Endothelial cell of umbilical vein (primary cell): ENCODE results near the gene SLC12A9. TPM values are rescaled to one million over a fixed set of nuclear protein-coding genes. Genes with fewer than 3 reads are reported as not detected.

Experiments used
- BruUV-seq: library from RNA; stranded (reverse); fragments of 400-500 nt; replicated peaks from 2 replicates; lab custom pipeline; 2021; lab: Mats Ljungman, UMichigan
- CTCF ChIA-PET: fragments of 300-600, 350-600 bp; sonication (Branson Sonifier 250); formaldehyde crosslinking; loops from one replicate; lab custom pipeline; 2021; ENCODE audit warnings: antibody characterized with exemption, inconsistent platforms; lab: Charles Lee
- POLR2A ChIA-PET: fragments of 300-600, 350-600 bp; sonication (Branson Sonifier 250); formaldehyde crosslinking; loops from one replicate; lab custom pipeline; 2021; ENCODE audit warnings: antibody characterized with exemption, inconsistent platforms; lab: Charles Lee
- DNase-seq: peaks from one replicate; pipeline ENCODE4 v3.0.0-alpha.2; 2011; ENCODE audit warnings: low read depth, low spot score
- FAIRE-seq: peaks from 2 replicates; lab custom pipeline; 2011; peaks lifted over from hg19 to GRCh38; lab: Jason Lieb, UNC
- H2AFZ ChIP-seq: 2 replicates; pipeline ENCODE4 v1.6.0; 2012; ENCODE audit warnings: low read depth, low read length, control low read depth, inconsistent platforms
- H3K27ac ChIP-seq: 2 replicates; pipeline ENCODE4 v1.5.1; 2011; ENCODE audit warnings: low read depth, mild to moderate bottlenecking, control low read depth, low read length, moderate library complexity; ENCODE audit not compliant: insufficient read depth
- H3K27me3 ChIP-seq, 2 experiments: 2 replicates each; pipeline versions ENCODE4 v1.6.0 to v1.6.1; 2011; ENCODE audit warnings: low read length in 2 of 2, mixed read lengths in 1 of 2; ENCODE audit not compliant: control insufficient read depth in 2 of 2, insufficient read depth in 2 of 2
- H3K36me3 ChIP-seq, 2 experiments: 2 replicates in 1 of 2; 3 replicates in 1 of 2; pipeline ENCODE4 v1.5.1; 2011; ENCODE audit warnings: low read length in 2 of 2, mild to moderate bottlenecking in 1 of 2, moderate library complexity in 1 of 2; ENCODE audit not compliant: control insufficient read depth in 2 of 2, insufficient read depth in 2 of 2; ENCODE audit errors: extremely low read depth in 1 of 2
- H3K4me1 ChIP-seq: 3 replicates; pipeline ENCODE4 v1.5.1; 2011; ENCODE audit warnings: mild to moderate bottlenecking, low read length; ENCODE audit not compliant: control insufficient read depth, insufficient read depth; ENCODE audit errors: extremely low read depth
- H3K4me2 ChIP-seq: 2 replicates; pipeline ENCODE4 v1.6.1; 2011; ENCODE audit warnings: low read length, control low read depth, mixed read lengths; ENCODE audit not compliant: insufficient read depth
- H3K4me3 ChIP-seq, 3 experiments: fragments of 200-600 bp in 1 of 3; sonication (generic), shearing (Covaris generic) in 1 of 3; replicated peaks in 1 of 3; 2 replicates each; pipeline ENCODE4 v1.5.1; 2011 to 2016; ENCODE audit warnings: control low read depth in 3 of 3, low read length in 3 of 3, mild to moderate bottlenecking in 2 of 3, inconsistent platforms in 1 of 3, low read depth in 1 of 3, moderate library complexity in 1 of 3; ENCODE audit not compliant: insufficient read depth in 1 of 3
- H3K79me2 ChIP-seq: 2 replicates; pipeline ENCODE4 v1.6.0; 2012; ENCODE audit warnings: low read length, inconsistent platforms; ENCODE audit not compliant: control insufficient read depth, insufficient read depth
- H3K9ac ChIP-seq: replicated peaks from 2 replicates; pipeline ENCODE3; 2011; ENCODE audit warnings: low read length, control low read depth; ENCODE audit not compliant: insufficient read depth; ENCODE audit errors: extremely low read depth
- H3K9me1 ChIP-seq: replicated peaks from 3 replicates; pipeline ENCODE4 v1.6.0; 2011; ENCODE audit warnings: mild to moderate bottlenecking, low read length; ENCODE audit not compliant: control insufficient read depth, insufficient read depth; ENCODE audit errors: extremely low read depth
- H3K9me3 ChIP-seq: replicated peaks from 2 replicates; pipeline ENCODE4 v1.5.1; 2012; ENCODE audit warnings: low read length, inconsistent platforms; ENCODE audit not compliant: control insufficient read depth, insufficient read depth
- H4K20me1 ChIP-seq: replicated peaks from 2 replicates; pipeline ENCODE3; 2011; ENCODE audit warnings: mild to moderate bottlenecking, low read length; ENCODE audit not compliant: control insufficient read depth, insufficient read depth; ENCODE audit errors: extremely low read depth
- CTCF ChIP-seq, 2 donors: IDR thresholded peaks; 1 replicate in 1 of 2; 2 replicates in 1 of 2; pipeline ENCODE4 v1.5.1; 2011; ENCODE audit warnings: low read length in 2 of 2, mild to moderate bottlenecking in 2 of 2, moderate library complexity in 2 of 2, control low read depth in 1 of 2, inconsistent platforms in 1 of 2, low read depth in 1 of 2; ENCODE audit not compliant: insufficient read depth in 1 of 2; ENCODE audit errors: extremely low read depth in 1 of 2
- EZH2 ChIP-seq: IDR thresholded peaks from 2 replicates; pipeline ENCODE4 v1.6.1; 2012; ENCODE audit warnings: borderline replicate concordance, low read depth, mild to moderate bottlenecking, moderate library complexity, low read length, inconsistent platforms; ENCODE audit not compliant: severe bottlenecking
- FOS ChIP-seq: IDR thresholded peaks from 2 replicates; pipeline ENCODE4 v1.6.1; 2011; ENCODE audit warnings: mild to moderate bottlenecking, low read length, moderate library complexity, borderline replicate concordance; ENCODE audit not compliant: insufficient read depth
- GATA2 ChIP-seq: IDR thresholded peaks from 2 replicates; pipeline ENCODE4 v1.7.0; 2011; ENCODE audit warnings: low read depth, mild to moderate bottlenecking, moderate library complexity, mixed read lengths, low read length; ENCODE audit not compliant: insufficient read length, insufficient read depth
- JUN ChIP-seq: IDR thresholded peaks from 2 replicates; pipeline ENCODE4 v1.6.1; 2011; ENCODE audit warnings: borderline replicate concordance, low read depth; ENCODE audit not compliant: insufficient read length, insufficient read depth
- MAX ChIP-seq: IDR thresholded peaks from 2 replicates; pipeline ENCODE4 v1.6.1; 2011; ENCODE audit not compliant: insufficient read depth, insufficient read length
- MYC ChIP-seq: IDR thresholded peaks from one replicate; pipeline ENCODE4 v1.6.1; 2011; ENCODE audit warnings: mild to moderate bottlenecking, low read depth, low read length
- POLR2A ChIP-seq: IDR thresholded peaks from 2 replicates; pipeline ENCODE4 v1.6.1; 2012; ENCODE audit warnings: low read depth, mild to moderate bottlenecking, control low read depth, low read length
- POLR2AphosphoS5 ChIP-seq: IDR thresholded peaks from 2 replicates; pipeline ENCODE4 v1.6.1; 2012; ENCODE audit warnings: low read depth, mild to moderate bottlenecking, control low read depth, low read length, moderate library complexity; ENCODE audit not compliant: insufficient read depth
- dilution Hi-C: fragments of 300-500 bp; cut with MboI; formaldehyde crosslinking; loops from one replicate; pipeline ENCODE4 v1.15.0; 2019; ENCODE audit warnings: low sequenced_read_pairs; ENCODE audit not compliant: extremely low pct_ligation_motif_present
- intact Hi-C: fragments of 100-400 bp; cut with micrococcal nuclease; formaldehyde crosslinking; loops from one replicate; pipeline ENCODE4 v1.10.0; 2022
- polyA plus RNA-seq, 4 experiments: library from polyadenylated mRNA; depleted of rRNA in 3 of 4; stranded (reverse) in 3 of 4; unstranded in 1 of 4; fragments of >200 nt; gene quantifications; 2 replicates each; pipeline versions ENCODE4 v1.2.1 to v1.2.3, GENCODE V29; 2011 to 2012; ENCODE audit warnings: missing spikeins in 1 of 4
- total RNA-seq: library from RNA; stranded (reverse); gene quantifications from 2 replicates; pipeline ENCODE4 v1.2.3, GENCODE V29; 2021

The SLC12A9 gene
- total and polyA plus RNA-seq, 2 donors (not counting 3 experiments of a cell fraction or from before 2014, with no cell fraction given) = 35.0 to 37.0 TPM

GRCh38 chr7:100822236-100823139 is 30.0 kb upstream of the SLC12A9 start:
- H3K36me3 ChIP-seq = peaks cover 32 to 45% of the 10 kb centered on the region in 2 experiments
- H2AFZ ChIP-seq = no peak overlapping the region
- H3K9me1 ChIP-seq = no peaks in the 10 kb centered on the region
- H3K9ac ChIP-seq = no peak overlapping the region
- H3K4me2 ChIP-seq = no peak overlapping the region
- BruUV-seq = no TSS peak
- TF ChIP-seq FOS = no peak
- no peak for TF ChIP-seq JUN
- no peak for TF ChIP-seq MAX
- no peak for TF ChIP-seq CTCF (IDR thresholded peaks at IDR 0.05; ENCODE audit: extremely low read depth in 1 of 2, insufficient read depth in 1 of 2, low read depth in 1 of 2, low read length in 2 of 2)
- TF ChIP-seq EZH2 = no peak
- TF ChIP-seq POLR2A = no peak
- TF ChIP-seq MYC = no peak
- no peak for TF ChIP-seq POLR2AphosphoS5
- TF ChIP-seq GATA2 = no peak
- H4K20me1 ChIP-seq = no peaks in the 10 kb centered on the region
- no peak overlapping the region for H3K4me3 ChIP-seq
- H3K9me3 ChIP-seq = no peaks in the 10 kb centered on the region
- DNase-seq (no peak), FAIRE-seq (no peak)
- ChIA-PET POLR2A (no interaction called here), CTCF (interaction anchor here (1.0 to 6.2 kb wide), 5 partner anchors 12 to 29 kb away, joined by 3 to 60 read pairs (median 5); partner anchors contain the start of gene SLC12A9)
- peaks cover 67% of the 10 kb centered on the region for H3K79me2 ChIP-seq
- H3K27me3 ChIP-seq = no peaks in the 10 kb centered on the region
- H3K4me1 ChIP-seq = peaks cover 13% of the 10 kb centered on the region
- dilution Hi-C loops (no loop called here), intact Hi-C loops (no loop called here)
- no peak overlapping the region for H3K27ac ChIP-seq
